ENCODE results near the gene EPN1.
A peak's percentile ranks its signal among the peaks of the same experiment; 100 is the strongest.

The EPN1 gene

GRCh38 chr19:55680339-55681130 lies 5.5 kb downstream of the EPN1 start:
- DNase-seq: no peak

DNA sequence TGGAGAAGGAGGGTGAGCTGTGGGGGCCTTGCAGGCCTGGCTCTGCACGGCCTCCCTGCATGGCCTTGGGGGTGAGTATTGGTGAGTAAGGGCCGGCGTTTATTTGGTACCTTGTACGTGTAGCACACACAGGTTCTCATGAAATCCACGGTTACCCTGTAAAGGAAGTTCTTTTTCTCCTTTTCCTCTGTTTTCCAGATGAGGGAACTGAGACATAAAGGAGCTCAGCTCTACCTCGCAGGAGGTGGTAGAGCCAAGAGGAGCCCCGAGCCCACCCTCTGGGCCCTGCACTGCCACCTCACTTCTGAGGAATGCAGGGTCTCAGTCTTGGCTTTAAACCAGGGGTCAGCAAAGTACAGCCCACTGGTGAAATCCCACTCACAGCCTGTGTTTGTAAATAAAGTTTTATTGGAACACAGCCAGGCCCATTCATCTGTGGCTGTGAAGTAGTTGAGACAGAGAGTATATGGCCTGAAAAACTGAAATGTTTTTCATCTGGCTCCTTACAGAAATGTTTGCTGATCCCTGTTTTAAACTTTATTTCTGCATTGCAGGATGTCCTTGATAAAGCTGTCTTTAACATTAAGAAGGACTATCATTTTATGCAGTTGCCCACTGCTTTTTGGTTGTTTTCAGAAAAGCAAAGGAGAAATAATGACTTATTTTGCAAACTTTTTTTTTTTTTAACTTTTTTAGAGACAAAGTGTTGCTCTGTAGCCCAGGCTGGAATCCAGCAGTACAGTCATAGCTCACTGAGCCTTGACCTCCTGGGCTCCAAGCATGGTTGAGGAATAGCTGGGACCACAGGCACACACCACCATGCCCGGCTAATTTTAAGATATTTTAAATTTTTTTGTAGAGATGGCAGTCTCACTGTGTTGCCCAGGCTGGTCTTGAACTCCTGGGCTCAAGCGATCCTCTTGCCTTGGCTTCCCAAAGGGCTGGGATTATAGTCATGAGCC lies 6.4 kb downstream of the EPN1 start:
- DNase-seq: no peak

GRCh38 chr19:55683449-55684261 lies 8.6 kb downstream of the EPN1 start:
- DNase-seq: peak; percentile 64

- DNase-seq: no peak
Observed at GRCh38 chr19:55684946-55685681, 10.1 kb downstream of the EPN1 start.

- DNase-seq: no peak
Observed at GRCh38 chr19:55685776-55686175, 10.8 kb downstream of the EPN1 start.

DNA sequence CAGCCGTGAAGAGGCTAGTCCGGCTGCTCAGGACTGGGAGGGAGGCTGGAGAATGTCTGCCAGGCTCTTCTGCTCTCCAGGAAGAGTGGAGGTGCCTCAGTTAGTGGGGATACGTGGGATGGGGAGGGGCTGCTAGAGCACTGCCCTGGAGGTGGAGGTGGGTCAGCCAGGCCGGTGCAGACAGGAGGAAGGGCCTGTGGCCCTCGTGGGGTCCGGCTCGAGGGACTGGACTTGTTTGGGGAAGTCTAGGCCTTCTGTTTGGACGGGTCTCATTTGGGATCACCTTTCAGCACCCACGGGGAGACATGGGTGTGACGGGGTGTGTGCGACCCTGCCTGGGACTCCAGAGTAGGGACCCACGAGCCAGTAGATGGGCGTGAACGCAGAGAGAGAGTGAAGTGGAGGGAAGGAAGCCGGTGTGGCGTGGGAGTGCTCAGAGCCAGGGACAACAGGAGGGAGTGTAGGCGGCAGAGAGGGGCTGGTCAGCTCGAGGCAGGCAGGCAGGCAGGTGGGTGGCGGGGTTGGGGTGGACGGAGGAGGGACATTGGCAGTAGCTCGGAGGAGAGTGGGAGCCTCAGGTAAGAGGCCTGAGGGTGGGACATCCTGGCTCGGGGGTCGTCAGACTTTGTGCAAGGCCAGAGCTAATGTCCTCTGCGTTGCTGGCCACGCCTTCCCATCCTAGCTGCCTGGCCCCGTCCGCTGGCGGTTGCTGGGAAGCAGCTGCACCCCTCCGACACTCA lies 11.5 kb downstream of the EPN1 start:
- no peak for DNase-seq

DNA sequence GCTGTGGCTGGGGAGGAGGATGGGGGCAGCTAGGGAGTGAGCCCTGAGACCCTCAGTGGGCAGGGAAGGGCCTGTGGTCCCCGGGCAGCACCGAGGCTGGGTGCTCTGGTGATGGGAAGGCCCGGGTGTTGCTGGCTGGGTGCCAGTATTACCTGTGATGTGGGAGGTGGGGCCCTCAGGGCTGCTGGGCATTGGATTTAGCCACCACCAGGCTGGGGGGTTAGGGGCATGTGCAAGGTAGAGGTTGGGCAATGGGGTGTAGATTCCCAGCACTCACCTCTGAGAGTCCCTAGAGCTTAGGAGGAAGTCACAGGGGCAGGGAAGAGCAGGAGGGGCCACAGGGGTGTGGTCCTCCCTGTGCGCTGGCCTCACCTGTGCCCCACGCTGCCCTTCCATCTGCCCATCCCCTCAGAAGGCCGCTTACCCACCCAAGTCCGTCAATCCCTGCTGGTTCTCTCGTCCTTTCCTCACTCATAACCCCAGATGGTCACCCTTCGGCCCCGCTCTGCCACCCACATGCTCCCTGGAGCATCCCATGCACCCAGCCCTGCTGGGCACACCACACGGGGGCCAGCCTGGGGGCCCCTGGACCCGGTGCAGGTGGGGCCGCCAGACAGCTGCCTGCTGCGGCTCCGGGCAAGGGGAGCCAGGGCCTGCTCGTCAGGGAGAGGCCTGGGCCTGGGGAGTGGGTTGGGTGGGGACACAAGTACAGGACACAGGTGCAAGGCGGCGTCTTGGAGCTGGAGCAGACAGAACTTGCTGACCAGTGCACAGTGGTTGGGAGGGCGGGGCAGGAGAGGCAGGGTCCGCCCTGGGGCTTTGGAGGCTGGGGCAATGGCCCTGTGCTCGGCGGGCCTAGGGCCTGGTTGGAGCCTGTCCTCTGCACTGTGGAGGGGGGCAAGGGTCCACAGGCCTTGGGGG lies 12.5 kb downstream of the EPN1 start:
- DNase-seq: no peak

DNA sequence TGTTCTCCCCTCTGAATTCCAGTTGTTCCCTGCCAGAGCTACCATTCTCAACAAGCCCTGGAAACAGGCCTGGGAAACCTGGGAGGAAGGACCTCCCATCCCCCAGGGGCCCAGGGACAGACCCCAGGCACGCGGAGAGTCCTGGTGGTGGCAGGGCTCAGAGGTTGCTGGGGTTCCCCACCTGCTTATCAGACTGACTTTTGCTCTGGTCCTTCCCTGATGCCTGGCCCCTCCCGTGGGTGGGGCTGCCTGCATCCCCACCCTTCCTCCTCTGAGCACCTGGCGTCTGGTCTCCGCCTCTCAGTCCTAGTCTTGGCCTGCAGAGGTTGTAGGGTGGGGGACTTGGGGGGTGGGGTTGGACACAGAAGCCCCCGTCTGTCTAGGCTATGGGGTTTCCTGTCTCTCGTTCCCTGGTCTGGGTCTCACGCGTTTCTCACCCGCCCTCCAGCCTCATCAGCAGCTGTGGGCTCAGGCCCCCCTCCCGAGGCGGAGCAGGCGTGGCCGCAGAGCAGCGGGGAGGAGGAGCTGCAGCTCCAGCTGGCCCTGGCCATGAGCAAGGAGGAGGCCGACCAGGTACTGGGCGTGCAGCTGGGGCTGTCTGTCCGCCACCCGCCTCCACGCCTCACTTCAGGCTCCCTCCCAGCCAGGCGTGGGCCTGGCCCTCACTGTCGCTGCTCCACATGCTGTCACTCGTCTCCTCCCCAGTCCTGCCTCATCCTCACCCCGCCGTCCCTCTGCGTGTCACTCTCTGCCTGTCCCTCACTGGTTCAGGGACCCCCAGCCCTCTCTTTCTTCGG lies 13.6 kb downstream of the EPN1 start:
- DNase-seq: no peak

GRCh38 chr19:55689411-55690108 lies 14.5 kb downstream of the EPN1 start:
- DNase-seq: no peak

DNA sequence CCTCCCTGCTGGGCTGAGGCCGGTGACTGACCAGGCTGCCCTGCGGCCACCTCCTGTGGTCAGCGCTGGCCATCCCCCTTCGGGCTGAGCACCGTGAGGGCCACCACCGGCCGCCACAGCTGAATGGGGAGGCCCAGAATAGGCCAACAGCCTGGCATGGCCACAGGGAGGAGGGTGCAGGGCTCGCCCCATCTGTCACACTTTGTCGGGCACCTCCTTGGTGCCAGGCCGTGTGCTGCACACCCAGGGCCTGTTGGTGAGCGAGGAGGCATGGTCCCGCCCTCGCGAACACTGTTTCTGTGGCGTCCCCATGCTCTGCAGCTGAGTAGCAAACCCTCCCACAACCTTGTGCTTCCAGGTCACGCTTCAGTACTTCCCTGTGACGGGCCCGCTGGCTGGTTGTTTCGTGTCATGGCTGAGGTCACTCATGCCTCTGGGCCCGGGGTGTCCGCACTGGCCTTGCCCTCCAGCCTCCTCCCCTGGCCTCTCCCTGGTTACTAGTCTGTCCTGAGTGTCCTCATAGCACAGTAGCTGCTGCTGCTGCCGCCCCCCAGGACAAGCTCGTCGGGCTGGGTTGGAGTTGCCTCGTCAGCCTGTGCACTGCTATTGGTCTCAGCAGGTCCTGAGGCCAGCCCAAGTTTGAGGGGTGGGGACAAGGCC lies 15.2 kb downstream of the EPN1 start:
- no peak for DNase-seq

GRCh38 chr19:55690769-55691545 lies 15.9 kb downstream of the EPN1 start:
- DNase-seq: no peak

GRCh38 chr19:55691561-55692481 lies 16.8 kb downstream of the EPN1 start:
- DNase-seq: no peak

DNA sequence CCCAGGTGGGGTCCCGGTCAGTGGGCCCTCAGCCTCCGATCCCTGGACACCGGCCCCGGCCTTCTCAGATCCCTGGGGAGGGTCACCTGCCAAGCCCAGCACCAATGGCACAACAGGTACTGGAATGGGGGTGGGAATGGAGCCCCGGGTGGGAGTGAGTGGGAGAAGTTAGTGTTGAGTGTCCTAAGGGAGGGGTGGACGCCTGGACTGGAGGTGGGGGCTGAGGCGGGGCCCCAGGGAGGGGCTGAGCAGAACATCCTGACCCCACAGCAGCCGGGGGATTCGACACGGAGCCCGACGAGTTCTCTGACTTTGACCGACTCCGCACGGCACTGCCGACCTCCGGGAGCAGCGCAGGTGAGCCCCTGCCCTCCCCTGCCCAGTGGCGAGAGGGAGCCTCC lies 17.7 kb downstream of the EPN1 start:
- DNase-seq: no peak

GRCh38 chr19:55693336-55693974 lies 18.4 kb downstream of the EPN1 start:
- no peak for DNase-seq

DNA sequence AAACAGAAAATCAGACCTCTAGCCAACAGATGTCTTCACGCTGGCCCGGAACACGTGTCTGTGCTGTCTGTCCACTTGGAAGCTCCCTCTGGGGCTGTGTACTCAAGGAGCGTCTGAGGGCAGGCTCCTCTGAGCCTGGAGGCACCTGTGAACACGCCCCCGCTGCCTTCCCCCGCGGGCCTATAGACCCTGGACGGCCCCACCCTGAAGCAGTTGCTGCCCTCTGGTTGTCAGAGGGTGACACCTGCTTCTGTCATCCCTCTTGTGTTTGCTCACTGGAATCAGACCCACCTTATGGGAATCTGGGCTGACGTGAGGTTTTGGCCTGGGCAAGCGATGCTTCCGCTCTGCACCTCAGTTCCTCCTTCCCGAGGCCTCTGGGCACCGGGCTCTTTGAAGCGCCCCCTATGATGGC lies 19.2 kb downstream of the EPN1 start:
- DNase-seq: no peak

All from NCI-H2029 treated with DMSO at 0.1 percent for 48 hours (cell line).